Neuron (in vitro differentiated cells): ENCODE measurements around the gene EFCAB10.

Source experiments
- H2AFZ ChIP-seq: one replicate; pipeline ENCODE4 v1.6.1; 2013; ENCODE audit warnings: low read depth, mild to moderate bottlenecking, inconsistent platforms, low read length, moderate library complexity
- H3K27me3 ChIP-seq: one replicate; pipeline ENCODE4 v1.6.1; 2013; ENCODE audit warnings: low read length; ENCODE audit not compliant: insufficient read depth
- H3K36me3 ChIP-seq: one replicate; pipeline ENCODE4 v1.6.1; 2013; ENCODE audit warnings: low read length; ENCODE audit not compliant: insufficient read depth
- H3K4me1 ChIP-seq: one replicate; pipeline ENCODE4 v1.6.1; 2013; ENCODE audit warnings: low read length; ENCODE audit not compliant: insufficient read depth
- H3K4me3 ChIP-seq: 2 replicates; pipeline ENCODE4 v1.5.1; 2013; ENCODE audit warnings: mild to moderate bottlenecking, low read length, moderate library complexity
- H3K9me3 ChIP-seq: one replicate; pipeline ENCODE4 v1.6.1; 2013; ENCODE audit warnings: low read length

The EFCAB10 gene, protein sequence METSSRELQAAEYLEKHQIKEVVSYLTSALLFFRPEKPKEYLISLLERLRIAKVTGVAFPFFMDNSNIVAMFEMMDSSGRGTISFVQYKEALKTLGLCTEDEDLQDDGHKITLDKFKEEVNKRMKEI

GRCh38 chr7:105581066-105581811 lies at the start of gene EFCAB10:
TSS of gene EFCAB10 (minus strand) at chr7:105581493. CDS start at chr7:105581463, 30 bp downstream.
- no peaks in the 10 kb centered on the region for H3K9me3 ChIP-seq
- no peaks in the 10 kb centered on the region for H3K27me3 ChIP-seq
- no peaks in the 10 kb centered on the region for H3K4me1 ChIP-seq
- peak within 1 kb of the TSS; percentile 84 for H3K4me3 ChIP-seq
- no peaks in the 10 kb centered on the region for H3K36me3 ChIP-seq
- H2AFZ ChIP-seq = peak within 1 kb of the TSS; percentile 43

- H3K4me1 ChIP-seq = no peaks in the 10 kb centered on the region
- H2AFZ ChIP-seq = no peak overlapping the region
- no peaks in the 10 kb centered on the region for H3K27me3 ChIP-seq
- H3K9me3 ChIP-seq = peaks cover 9% of the 10 kb centered on the region
- no peak overlapping the region for H3K4me3 ChIP-seq
- H3K36me3 ChIP-seq = peaks cover 30% of the 10 kb centered on the region
Observed at GRCh38 chr7:105625986-105626385, 44.7 kb upstream of the EFCAB10 start.

DNA sequence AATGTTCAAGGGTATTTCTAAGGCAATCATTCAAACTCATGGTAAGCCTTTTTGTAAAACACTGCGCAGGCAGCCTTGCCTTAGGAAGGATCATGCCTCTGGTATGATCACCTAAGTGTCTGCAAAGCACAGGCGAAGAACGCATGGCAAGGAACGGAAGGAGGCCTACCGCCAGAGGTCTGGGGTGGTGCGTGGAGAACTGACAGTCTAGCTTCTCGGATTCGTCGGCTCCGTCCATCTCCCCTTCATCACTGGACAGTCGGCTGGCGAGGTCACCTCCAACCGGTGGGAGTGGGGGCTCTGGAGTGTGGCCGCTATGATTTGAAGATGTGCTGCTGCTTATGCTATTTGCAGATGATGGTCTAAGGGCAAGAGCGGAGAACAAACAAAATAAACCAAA lies 42.6 kb upstream of the EFCAB10 start:
- Histone ChIP-seq H3K4me1 (no peaks in the 10 kb centered on the region), H3K9me3 (peaks cover 9% of the 10 kb centered on the region), H2AFZ (no peak overlapping the region), H3K4me3 (no peak overlapping the region), H3K27me3 (no peaks in the 10 kb centered on the region), H3K36me3 (peaks cover 30% of the 10 kb centered on the region)

- Histone ChIP-seq H3K36me3 (peaks cover 33% of the 10 kb centered on the region), H3K4me1 (no peaks in the 10 kb centered on the region), H3K27me3 (no peaks in the 10 kb centered on the region), H3K4me3 (no peak overlapping the region), H3K9me3 (peaks cover 9% of the 10 kb centered on the region), H2AFZ (no peak overlapping the region)
Observed at GRCh38 chr7:105623378-105623777, 42.1 kb upstream of the EFCAB10 start.

- Histone ChIP-seq H3K36me3 (peaks cover 44% of the 10 kb centered on the region), H3K27me3 (no peaks in the 10 kb centered on the region), H3K9me3 (peaks cover 9% of the 10 kb centered on the region), H3K4me1 (no peaks in the 10 kb centered on the region), H3K4me3 (no peak overlapping the region), H2AFZ (no peak overlapping the region)
Observed at GRCh38 chr7:105622106-105622731, 40.9 kb upstream of the EFCAB10 start.

GRCh38 chr7:105621617-105622016 lies 40.3 kb upstream of the EFCAB10 start:
- H3K4me3 ChIP-seq = no peak overlapping the region
- no peak overlapping the region for H2AFZ ChIP-seq
- peaks cover 9% of the 10 kb centered on the region for H3K9me3 ChIP-seq
- no peaks in the 10 kb centered on the region for H3K27me3 ChIP-seq
- no peaks in the 10 kb centered on the region for H3K4me1 ChIP-seq
- peaks cover 47% of the 10 kb centered on the region for H3K36me3 ChIP-seq

DNA sequence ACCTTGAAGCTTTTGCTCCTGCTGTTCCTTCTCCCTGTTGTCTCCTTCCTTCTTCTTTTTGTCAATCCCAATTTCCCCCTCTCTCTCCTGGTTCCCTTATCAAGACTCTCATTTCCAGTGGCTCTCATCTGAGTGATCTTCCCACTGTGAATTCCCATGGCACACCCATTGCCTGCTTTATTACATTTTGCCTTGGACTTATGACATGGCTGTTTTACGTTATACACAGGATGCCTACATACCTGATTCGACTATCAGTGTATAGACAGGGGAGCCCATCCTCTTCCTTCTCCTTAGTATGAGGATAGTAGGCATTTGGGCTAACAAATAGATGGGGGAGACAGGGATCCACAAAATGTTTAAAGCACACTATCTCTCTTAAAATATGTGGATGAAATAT lies 39.9 kb upstream of the EFCAB10 start:
- H3K4me3 ChIP-seq = no peak overlapping the region
- no peak overlapping the region for H2AFZ ChIP-seq
- H3K36me3 ChIP-seq = peaks cover 47% of the 10 kb centered on the region

DNA sequence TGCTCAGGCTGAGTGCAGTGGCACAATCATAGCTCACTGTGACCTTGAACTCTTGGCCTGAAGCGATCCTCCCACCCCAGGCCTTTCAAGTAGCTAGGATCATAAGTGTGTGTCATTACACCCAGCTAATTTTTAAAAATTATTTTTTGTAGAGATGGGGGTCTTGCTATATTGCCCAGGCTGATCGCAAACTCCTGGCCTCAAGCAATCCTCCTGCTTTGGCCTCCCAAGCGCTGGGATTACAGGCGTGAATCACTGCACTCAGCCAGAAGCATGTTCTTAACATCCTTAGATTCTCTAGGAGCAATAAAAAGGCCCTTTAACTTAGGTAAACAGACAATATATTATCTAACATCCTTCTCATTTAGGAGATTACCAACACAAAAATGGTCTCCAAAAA lies 38.3 kb upstream of the EFCAB10 start:
- Histone ChIP-seq H3K4me3 (no peak overlapping the region), H3K9me3 (no peaks in the 10 kb centered on the region), H3K4me1 (no peaks in the 10 kb centered on the region), H2AFZ (no peak overlapping the region), H3K27me3 (no peaks in the 10 kb centered on the region), H3K36me3 (peaks cover 51% of the 10 kb centered on the region)

More for the DNA sequence above, 39.9 kb upstream of the EFCAB10 start:
- H3K4me1 ChIP-seq = no peaks in the 10 kb centered on the region
- peaks cover 6% of the 10 kb centered on the region for H3K9me3 ChIP-seq
- no peaks in the 10 kb centered on the region for H3K27me3 ChIP-seq

- Histone ChIP-seq H3K9me3 (no peaks in the 10 kb centered on the region), H3K27me3 (no peaks in the 10 kb centered on the region), H3K4me1 (no peaks in the 10 kb centered on the region), H2AFZ (no peak overlapping the region), H3K4me3 (no peak overlapping the region), H3K36me3 (peaks cover 52% of the 10 kb centered on the region)
Observed at GRCh38 chr7:105618016-105618296, 36.7 kb upstream of the EFCAB10 start.

- no peak overlapping the region for H3K4me3 ChIP-seq
- H3K36me3 ChIP-seq = peaks cover 49% of the 10 kb centered on the region
- no peaks in the 10 kb centered on the region for H3K9me3 ChIP-seq
- no peaks in the 10 kb centered on the region for H3K4me1 ChIP-seq
- no peak overlapping the region for H2AFZ ChIP-seq
- H3K27me3 ChIP-seq = no peaks in the 10 kb centered on the region
Observed at GRCh38 chr7:105617280-105618015, 36.2 kb upstream of the EFCAB10 start.

DNA sequence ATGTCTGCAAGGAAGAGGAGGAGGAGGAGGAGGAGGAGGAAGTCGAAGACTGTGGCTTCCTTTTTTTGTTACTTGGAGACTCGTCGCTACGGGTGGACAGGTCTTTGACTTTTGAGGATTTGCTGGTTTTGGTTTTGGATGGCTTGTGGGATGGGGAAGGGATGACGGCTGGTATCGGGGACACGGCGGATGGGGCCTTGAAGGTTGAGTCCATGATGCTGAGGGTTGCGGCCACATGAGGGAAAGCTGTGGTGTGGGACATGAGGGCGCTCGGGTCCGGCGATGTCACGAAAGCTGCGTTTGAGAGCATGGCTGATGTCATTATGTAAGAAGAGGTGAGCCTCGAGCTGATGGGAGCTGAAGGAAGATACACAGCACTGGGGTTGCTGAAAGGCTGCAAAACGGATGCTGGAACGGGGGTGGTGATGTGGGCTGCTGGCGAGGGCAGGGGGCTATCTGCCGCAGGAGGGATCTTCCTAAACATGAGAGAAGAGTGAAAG lies 33.1 kb upstream of the EFCAB10 start:
- no peaks in the 10 kb centered on the region for H3K4me1 ChIP-seq
- no peaks in the 10 kb centered on the region for H3K9me3 ChIP-seq
- H2AFZ ChIP-seq = no peak overlapping the region
- no peaks in the 10 kb centered on the region for H3K27me3 ChIP-seq
- H3K36me3 ChIP-seq = peaks cover 43% of the 10 kb centered on the region
- H3K4me3 ChIP-seq = no peak overlapping the region

DNA sequence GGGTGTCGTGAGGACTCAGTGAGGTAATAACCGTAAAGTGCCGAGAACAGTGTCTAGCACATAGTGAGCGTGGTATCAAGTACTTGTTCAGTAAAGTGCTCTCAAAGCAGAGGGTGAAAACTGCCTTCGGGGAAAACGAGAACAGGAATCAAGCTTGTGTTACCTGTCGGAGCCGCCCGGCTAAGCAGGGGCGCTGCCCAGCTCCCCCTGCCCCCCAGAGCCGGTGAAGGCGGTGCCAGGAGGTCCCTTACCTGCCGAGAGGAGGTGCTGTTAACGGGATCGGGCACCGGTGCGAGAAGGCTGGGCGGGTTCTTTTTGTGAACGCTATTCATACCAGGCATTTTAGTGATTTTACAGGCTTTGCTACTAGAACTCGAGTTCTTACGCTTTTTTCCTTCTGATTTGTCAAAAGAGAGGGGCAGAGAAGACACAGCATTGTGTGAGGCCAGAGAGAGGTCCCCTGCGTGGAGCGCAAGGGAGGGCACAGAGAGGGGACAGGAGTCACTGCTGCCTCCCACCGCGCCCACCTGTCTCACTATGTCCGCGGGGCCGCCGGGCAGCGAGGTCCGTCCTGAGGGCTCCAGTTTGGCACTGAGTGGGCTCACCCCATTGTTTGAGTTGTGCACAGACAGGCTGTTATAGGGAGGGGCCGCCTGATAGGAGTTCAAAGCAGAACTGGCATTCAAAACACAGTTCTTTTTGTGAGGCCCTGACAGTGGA lies 32.5 kb upstream of the EFCAB10 start:
- H3K36me3 ChIP-seq = peaks cover 42% of the 10 kb centered on the region
- H3K4me3 ChIP-seq = no peak overlapping the region
- no peaks in the 10 kb centered on the region for H3K9me3 ChIP-seq
- no peaks in the 10 kb centered on the region for H3K4me1 ChIP-seq
- no peak overlapping the region for H2AFZ ChIP-seq
- H3K27me3 ChIP-seq = no peaks in the 10 kb centered on the region
